GM12878 (cell line): Measurements from ENCODE around the gene MYLIP. TPM values are rescaled to one million over a fixed set of nuclear protein-coding genes. Genes with fewer than 3 reads are reported as not detected.
A peak's percentile ranks its signal among the peaks of the same experiment; 100 is the strongest.

ENCODE experiments used
- ATAC-seq: fragments of 200-7000 bp; cut with Tn5 transposase; 3 replicates; pipeline ENCODE4 v1.9.1; 2020; ENCODE audit warnings: mild to moderate bottlenecking, moderate library complexity
- BruUV-seq: library from RNA; stranded (reverse); fragments of 400-500 nt; replicated peaks from 2 replicates; lab custom pipeline; 2021; lab: Mats Ljungman, UMichigan
- CTCF ChIA-PET: fragments of 300-600 bp; sonication (Branson Sonifier 250); formaldehyde crosslinking; extraction: SDS; loops from one replicate; lab custom pipeline; 2021; ENCODE audit warnings: inconsistent platforms; lab: Yijun Ruan, JAX
- POLR2A ChIA-PET: fragments of 350-600 bp; formaldehyde crosslinking; extraction: SDS; loops from one replicate; lab custom pipeline; 2021; ENCODE audit warnings: inconsistent platforms; lab: Charles Lee
- RAD21 ChIA-PET: fragments of 300-600 bp; sonication (Branson Sonifier 250); formaldehyde crosslinking; loops from one replicate; lab custom pipeline; 2023; ENCODE audit warnings: antibody characterized with exemption; ENCODE audit not compliant: unreplicated experiment; lab: Charles Lee
- SMC1A ChIA-PET: fragments of 300-600 bp; sonication (Branson Sonifier 250); formaldehyde crosslinking; loops from one replicate; lab custom pipeline; 2023; ENCODE audit not compliant: unreplicated experiment, uncharacterized antibody; lab: Charles Lee
- DNase-seq: peaks from one replicate; pipeline ENCODE4 v3.0.0-alpha.2; 2011; ENCODE audit warnings: low read depth, low spot score
- FAIRE-seq: peaks from 3 replicates; lab custom pipeline; 2011; peaks lifted over from hg19 to GRCh38; lab: Jason Lieb, UNC
- H2AFZ ChIP-seq: 2 replicates; pipeline ENCODE4 v1.6.0; 2011; ENCODE audit warnings: low read depth, low read length, control low read depth; ENCODE audit not compliant: control insufficient read depth
- H3K27ac ChIP-seq: 2 replicates; pipeline ENCODE4 v1.5.1; 2011; ENCODE audit warnings: control low read depth; ENCODE audit not compliant: control insufficient read depth, insufficient read depth
- H3K27me3 ChIP-seq, 2 experiments: replicated peaks in 1 of 2; 2 replicates each; pipeline versions ENCODE4 v1.6.0 to v1.6.1; 2011; ENCODE audit warnings: low read length in 1 of 2; ENCODE audit not compliant: control insufficient read depth in 2 of 2, insufficient read depth in 2 of 2
- H3K36me3 ChIP-seq, 2 experiments: 2 replicates each; pipeline ENCODE4 v1.5.1; 2011; ENCODE audit warnings: low read length in 1 of 2; ENCODE audit not compliant: control insufficient read depth in 2 of 2, insufficient read depth in 2 of 2
- H3K4me1 ChIP-seq: 2 replicates; pipeline ENCODE4 v1.6.1; 2011; ENCODE audit warnings: mild to moderate bottlenecking, low read length, moderate library complexity, mixed read lengths; ENCODE audit not compliant: control insufficient read depth, insufficient read depth
- H3K4me2 ChIP-seq: 2 replicates; pipeline ENCODE4 v1.6.0; 2011; ENCODE audit warnings: control low read depth; ENCODE audit not compliant: control insufficient read depth, insufficient read depth
- H3K4me3 ChIP-seq: fragments of 200-600 bp; sonication (generic); 2 replicates; pipeline ENCODE4 v1.5.1; 2016
- H3K79me2 ChIP-seq: 2 replicates; pipeline ENCODE4 v1.6.0; 2011; ENCODE audit warnings: low read length; ENCODE audit not compliant: control insufficient read depth, insufficient read depth
- H3K9ac ChIP-seq: 2 replicates; pipeline ENCODE4 v1.8.0; 2011; ENCODE audit warnings: low read length, control low read depth, mixed read lengths; ENCODE audit not compliant: control insufficient read depth, insufficient read depth
- H3K9me3 ChIP-seq: replicated peaks from 3 replicates; pipeline ENCODE4 v1.5.1; 2011; ENCODE audit warnings: mild to moderate bottlenecking, low read length; ENCODE audit not compliant: control insufficient read depth, insufficient read depth
- H4K20me1 ChIP-seq: 2 replicates; pipeline ENCODE4 v1.6.0; 2011; ENCODE audit not compliant: control insufficient read depth, insufficient read depth
- NRF1 ChIP-seq: conservative IDR thresholded peaks from 2 replicates; pipeline ENCODE4 v1.6.1; 2011; ENCODE audit warnings: mild to moderate bottlenecking, low read depth, low read length, improper control_type of control experiment
- SREBF1 ChIP-seq: IDR thresholded peaks from 2 replicates; pipeline ENCODE4 v1.6.1; 2012; ENCODE audit warnings: mild to moderate bottlenecking, low read length
- TCF7 ChIP-seq: IDR thresholded peaks from 2 replicates; pipeline ENCODE4 v1.6.1; 2014; ENCODE audit warnings: antibody characterized with exemption, borderline replicate concordance
- ZZZ3 ChIP-seq: IDR thresholded peaks from 2 replicates; pipeline ENCODE4 v1.6.1; 2011; ENCODE audit warnings: low read depth; ENCODE audit not compliant: control insufficient read depth, insufficient read length
- WGBS: methylation state at CpG from one replicate; pipeline ENCODE4 v1.1.6; 2016; ENCODE audit warnings: low lambda C conversion rate; ENCODE audit not compliant: insufficient replicate concordance, insufficient coverage; ENCODE audit errors: missing lambda C conversion rate; 5-methylcytosine and 5-hydroxymethylcytosine counted together
- in situ Hi-C: fragments of 300-500 bp; cut with MboI; formaldehyde crosslinking; loops from 9 replicates; pipeline ENCODE4 v1.14.3; 2018; ENCODE audit warnings: mixed read lengths
- intact Hi-C: fragments of 100-400 bp; cut with micrococcal nuclease; formaldehyde crosslinking; loops from one replicate; pipeline ENCODE4 v1.14.2; 2022; ENCODE audit not compliant: unreplicated experiment
- polyA plus RNA-seq, 11 experiments: library from polyadenylated mRNA; depleted of rRNA in 4 of 11; unstranded in 6 of 11; stranded (reverse) in 5 of 11; fragments of >200 nt; fragmentation: Nextera tagmentation in 4 of 11; fragmentation: Illumina TruSeq in 1 of 11; extraction: Ambion mirVana in 4 of 11; extraction: Trizol in 1 of 11; gene quantifications; 1 replicate in 1 of 11; 2 replicates in 10 of 11; pipeline versions ENCODE4 v1.2.1 to v1.2.3, GENCODE V29; 2011 to 2016; ENCODE audit warnings: inconsistent platforms in 2 of 11, missing spikeins in 2 of 11, low read depth in 1 of 11
- total RNA-seq, 4 experiments: library from RNA; depleted of rRNA in 3 of 4; stranded (reverse); fragments of >200 nt in 3 of 4; fragmentation: Illumina TruSeq in 1 of 4; extraction: Trizol in 1 of 4; gene quantifications; 2 replicates each; pipeline versions ENCODE4 v1.2.1 to v1.2.3, GENCODE V29; 2013 to 2021
- TF ChIP-seq, protein P1 (sequence below), 3 experiments: IDR thresholded peaks in 2 of 3; conservative IDR thresholded peaks in 1 of 3; 2 replicates each; pipeline ENCODE4 v1.5.1; 2011; ENCODE audit warnings: low read depth in 3 of 3, low read length in 3 of 3, mild to moderate bottlenecking in 3 of 3, control low read depth in 2 of 3, moderate library complexity in 2 of 3, inconsistent platforms in 1 of 3, mixed read lengths in 1 of 3; ENCODE audit not compliant: control insufficient read depth in 2 of 3, insufficient read depth in 1 of 3; ENCODE audit errors: extremely low read depth in 1 of 3

MYLIP gene
- total and polyA plus RNA-seq, 10 of the 15 experiments (the other 5 are each of a cell fraction or from before 2014, with no cell fraction given): 5.3 to 123 (median 12.5) TPM

DNA sequence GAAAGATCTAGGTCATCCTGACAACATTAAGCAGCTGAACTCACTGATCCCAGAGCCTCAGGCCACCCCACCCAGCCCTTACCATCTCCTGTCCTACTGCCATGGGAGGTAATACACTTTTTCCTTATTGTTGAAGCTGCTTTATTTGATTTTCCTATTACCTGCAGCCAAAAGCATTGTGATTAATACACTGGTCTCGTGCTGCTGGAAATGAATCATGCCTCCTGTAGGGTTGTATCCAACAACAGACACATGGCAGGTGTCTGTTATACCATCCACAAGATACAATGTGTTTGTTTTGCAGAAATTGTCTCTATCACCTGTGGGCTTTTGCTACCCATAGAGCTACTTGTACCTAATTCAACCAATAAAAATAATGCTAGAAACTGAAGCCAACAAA lies 34.2 kb downstream of the MYLIP start:
- no peak for DNase-seq
- Histone ChIP-seq H3K9me3 (no peaks in the 10 kb centered on the region), H3K9ac (no peak overlapping the region), H4K20me1 (no peaks in the 10 kb centered on the region), H3K36me3 (no peaks in the 10 kb centered on the region), H3K27me3 (no peaks in the 10 kb centered on the region), H3K4me2 (no peak overlapping the region), H3K79me2 (no peaks in the 10 kb centered on the region), H2AFZ (no peak overlapping the region), H3K27ac (no peak overlapping the region), H3K4me1 (peaks cover 20% of the 10 kb centered on the region), H3K4me3 (no peak overlapping the region)
- TF ChIP-seq TCF7 (no peak), NRF1 (no peak), ZZZ3 (no peak), SREBF1 (no peak)
- TF ChIP-seq, protein P1, sequence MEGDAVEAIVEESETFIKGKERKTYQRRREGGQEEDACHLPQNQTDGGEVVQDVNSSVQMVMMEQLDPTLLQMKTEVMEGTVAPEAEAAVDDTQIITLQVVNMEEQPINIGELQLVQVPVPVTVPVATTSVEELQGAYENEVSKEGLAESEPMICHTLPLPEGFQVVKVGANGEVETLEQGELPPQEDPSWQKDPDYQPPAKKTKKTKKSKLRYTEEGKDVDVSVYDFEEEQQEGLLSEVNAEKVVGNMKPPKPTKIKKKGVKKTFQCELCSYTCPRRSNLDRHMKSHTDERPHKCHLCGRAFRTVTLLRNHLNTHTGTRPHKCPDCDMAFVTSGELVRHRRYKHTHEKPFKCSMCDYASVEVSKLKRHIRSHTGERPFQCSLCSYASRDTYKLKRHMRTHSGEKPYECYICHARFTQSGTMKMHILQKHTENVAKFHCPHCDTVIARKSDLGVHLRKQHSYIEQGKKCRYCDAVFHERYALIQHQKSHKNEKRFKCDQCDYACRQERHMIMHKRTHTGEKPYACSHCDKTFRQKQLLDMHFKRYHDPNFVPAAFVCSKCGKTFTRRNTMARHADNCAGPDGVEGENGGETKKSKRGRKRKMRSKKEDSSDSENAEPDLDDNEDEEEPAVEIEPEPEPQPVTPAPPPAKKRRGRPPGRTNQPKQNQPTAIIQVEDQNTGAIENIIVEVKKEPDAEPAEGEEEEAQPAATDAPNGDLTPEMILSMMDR (IDR thresholded peaks at IDR 0.05 in 2 of 3, conservative IDR thresholded peaks at IDR 0.05 in 1 of 3; ENCODE audit: control insufficient read depth in 2 of 3, extremely low read depth in 1 of 3, insufficient read depth in 1 of 3, low read depth in 3 of 3, low read length in 3 of 3): no peak
- BruUV-seq: no TSS peak
- ChIA-PET CTCF (interaction anchor here (0.8 to 1.9 kb wide), 9 partner anchors 10 to 472 kb away, joined by 3 to 8 read pairs (median 4); no protein-coding TSS in a partner anchor), POLR2A (interaction anchor here (0.6 to 1.0 kb wide), 8 partner anchors 9 to 635 kb away, joined by 3 to 6 read pairs (median 4); no protein-coding TSS in a partner anchor), SMC1A (interaction anchor here (0.6 to 2.9 kb wide), 19 partner anchors 9 to 471 kb away, joined by 3 to 18 read pairs (median 5); partner anchors contain the start of gene MYLIP), RAD21 (interaction anchor here (0.8 to 2.3 kb wide), 11 partner anchors 16 to 314 kb away, joined by 3 to 9 read pairs (median 5); partner anchors contain the start of gene MYLIP)
- in situ Hi-C loops (no loop called here), intact Hi-C loops (no loop called here)
- no peak for FAIRE-seq
- 96% methylated on average over 1 of the region's 1 CpG for WGBS
- ATAC-seq: peak; percentile 17; the same call in 2 of the 3 replicates
